Measurements from ENCODE around the gene RHOV. TPM values are rescaled to one million over a fixed set of nuclear protein-coding genes. Genes with fewer than 3 reads are reported as not detected.
"Not testable (repeated sequence)": the region's sequence is repeated elsewhere in the genome, so short reads cannot be mapped to it uniquely, and the experiment has no call there.

The RHOV gene
- total RNA-seq, 1 donor from 2014 or later: not detected

DNA sequence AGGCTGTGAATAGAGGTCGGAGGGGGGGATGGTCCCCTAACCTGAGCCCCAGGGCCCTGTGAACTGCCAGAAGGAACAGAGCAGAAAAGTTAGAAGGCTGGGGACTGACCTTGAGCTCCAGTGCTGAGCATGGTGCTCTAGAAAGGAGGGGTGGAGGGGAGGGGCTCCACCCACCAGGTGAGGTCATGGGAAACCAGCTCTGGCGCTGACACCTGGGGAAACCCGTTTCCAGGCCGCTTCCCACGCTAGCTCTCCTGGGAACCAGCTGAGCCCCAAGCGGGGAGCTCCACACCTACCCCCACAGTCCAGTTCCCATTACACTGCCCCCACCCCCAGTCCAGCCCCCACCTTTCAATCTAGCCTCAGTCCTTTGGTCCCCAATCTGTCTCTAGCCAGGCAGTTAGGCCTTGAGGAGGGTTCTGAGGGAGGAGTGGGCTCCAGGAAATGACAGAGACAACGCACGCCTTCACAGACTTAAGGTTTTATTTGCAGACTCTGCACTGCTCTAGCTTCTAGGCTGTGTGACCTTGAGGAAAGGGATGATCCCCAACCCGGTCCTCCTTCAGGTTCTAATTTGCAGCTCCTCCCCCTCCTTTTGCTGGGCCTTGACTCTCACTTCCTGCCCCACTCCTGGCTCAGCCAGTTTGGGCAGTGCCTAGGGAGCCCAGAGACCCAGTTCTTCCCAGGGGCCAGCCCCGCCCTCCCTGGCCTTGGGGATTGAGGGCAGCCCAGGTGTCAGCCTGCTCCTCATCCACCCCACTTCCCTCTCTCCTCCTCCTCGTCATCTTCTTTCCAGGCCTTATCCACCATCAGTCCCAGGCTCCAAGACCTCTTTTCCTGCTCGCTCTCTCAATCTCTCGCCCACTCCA is 2.1 kb downstream of the RHOV start:
- Histone ChIP-seq H3K4me1 (peaks cover 14% of the 10 kb centered on the region), H3K27ac (replicated peaks) (no peak overlapping the region), H3K9me3 (replicated peaks) (no peaks in the 10 kb centered on the region), H3K27me3 (ENCODE audit: low read depth) (peaks cover 40% of the 10 kb centered on the region), H3K4me3 (no peak overlapping the region), H3K36me3 (no peaks in the 10 kb centered on the region)
- intact Hi-C loops (cut with micrococcal nuclease): no loop called here
- no peak for TF ChIP-seq CTCF (IDR thresholded peaks at IDR 0.05; ENCODE audit: borderline replicate concordance)
- DNase-seq: no peak

GRCh38 chr15:40870716-40871115 is 3.3 kb downstream of the RHOV start:
- TF ChIP-seq CTCF (IDR thresholded peaks at IDR 0.05; ENCODE audit: borderline replicate concordance): no peak
- Histone ChIP-seq H3K4me3 (no peak overlapping the region), H3K9me3 (replicated peaks) (no peaks in the 10 kb centered on the region), H3K36me3 (no peaks in the 10 kb centered on the region), H3K27ac (replicated peaks) (no peak overlapping the region), H3K4me1 (peaks cover 14% of the 10 kb centered on the region), H3K27me3 (ENCODE audit: low read depth) (peaks cover 40% of the 10 kb centered on the region)
- intact Hi-C loops (cut with micrococcal nuclease): no loop called here
- no peak for DNase-seq

GRCh38 chr15:40869686-40870085 is 4.3 kb downstream of the RHOV start:
- no peak for DNase-seq
- Histone ChIP-seq H3K4me3 (no peak overlapping the region), H3K4me1 (peaks cover 14% of the 10 kb centered on the region), H3K36me3 (no peaks in the 10 kb centered on the region), H3K9me3 (replicated peaks) (no peaks in the 10 kb centered on the region), H3K27ac (replicated peaks) (no peak overlapping the region), H3K27me3 (ENCODE audit: low read depth) (peaks cover 47% of the 10 kb centered on the region)
- TF ChIP-seq CTCF (IDR thresholded peaks at IDR 0.05; ENCODE audit: borderline replicate concordance): no peak
- intact Hi-C loops (cut with micrococcal nuclease): no loop called here

GRCh38 chr15:40867199-40867598 is 6.8 kb downstream of the RHOV start:
- H3K36me3 ChIP-seq: no peaks in the 10 kb centered on the region
- no peak overlapping the region for H3K27ac ChIP-seq (replicated peaks)
- H3K27me3 ChIP-seq (ENCODE audit: low read depth): peaks cover 42% of the 10 kb centered on the region
- H3K4me3 ChIP-seq: no peak overlapping the region
- no peaks in the 10 kb centered on the region for H3K4me1 ChIP-seq
- DNase-seq: no peak
- no peaks in the 10 kb centered on the region for H3K9me3 ChIP-seq (replicated peaks)
- intact Hi-C loops (cut with micrococcal nuclease): no loop called here
- no peak for TF ChIP-seq CTCF (IDR thresholded peaks at IDR 0.05; ENCODE audit: borderline replicate concordance)

DNA sequence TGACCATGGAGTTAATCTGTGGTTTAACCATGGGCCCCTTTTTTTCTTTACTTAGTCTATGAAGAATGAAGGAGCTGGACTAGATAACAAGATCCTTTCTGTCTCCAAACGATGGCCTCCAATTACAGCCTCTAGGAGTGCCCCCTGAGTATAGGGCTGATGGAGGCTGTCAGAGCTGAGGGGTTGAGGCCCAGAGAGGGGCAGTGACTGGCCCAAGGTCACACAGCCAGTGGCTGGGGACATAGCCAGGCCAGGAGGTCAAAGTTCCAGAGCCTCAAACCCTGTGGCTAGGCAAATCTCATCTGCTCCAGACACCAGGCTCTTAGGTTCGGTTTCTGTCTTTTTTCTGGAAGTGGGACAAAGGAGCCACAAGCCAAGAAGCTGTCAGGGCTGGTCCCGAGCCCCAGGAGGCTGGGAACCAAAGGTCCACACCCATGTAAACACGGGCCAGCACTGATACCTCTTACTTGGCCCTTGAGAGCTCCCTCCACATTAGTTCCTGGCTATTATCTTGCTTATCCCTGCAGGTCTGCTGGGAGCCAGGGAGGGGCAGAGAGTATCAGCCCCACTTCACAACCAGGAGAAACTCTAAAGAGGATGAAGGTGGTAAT is 10.3 kb downstream of the RHOV start:
- no peak overlapping the region for H3K4me3 ChIP-seq
- no peak overlapping the region for H3K27ac ChIP-seq (replicated peaks)
- TF ChIP-seq CTCF (IDR thresholded peaks at IDR 0.05; ENCODE audit: borderline replicate concordance): no peak
- H3K27me3 ChIP-seq (ENCODE audit: low read depth): peaks cover 47% of the 10 kb centered on the region
- no peaks in the 10 kb centered on the region for H3K36me3 ChIP-seq
- intact Hi-C loops (cut with micrococcal nuclease): no loop called here
- no peaks in the 10 kb centered on the region for H3K9me3 ChIP-seq (replicated peaks)
- no peak for DNase-seq
- H3K4me1 ChIP-seq: no peaks in the 10 kb centered on the region

DNA sequence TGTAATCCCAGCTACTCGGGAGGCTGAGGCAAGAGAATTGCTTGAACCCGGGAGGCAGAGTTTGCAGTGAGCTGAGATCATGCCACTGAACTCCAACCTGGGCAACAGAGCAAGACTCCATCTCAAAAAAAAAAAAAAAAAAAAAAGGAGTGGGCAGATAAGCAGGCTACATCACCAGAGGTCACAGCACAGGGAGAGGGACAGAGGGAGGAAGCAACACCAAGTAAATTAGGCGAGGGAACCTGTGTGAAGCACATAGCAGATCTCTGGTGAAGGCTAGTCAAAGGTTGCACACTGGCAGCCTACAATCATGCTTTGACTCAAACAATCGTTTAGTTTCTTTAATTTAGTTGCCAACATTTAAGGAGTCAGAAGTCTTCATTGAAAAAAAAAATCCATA is 12.9 kb downstream of the RHOV start:
- DNase-seq; intact Hi-C loops (cut with micrococcal nuclease); H3K27ac ChIP-seq (replicated peaks); H3K4me3 ChIP-seq; H3K36me3 ChIP-seq; H3K4me1 ChIP-seq; H3K9me3 ChIP-seq (replicated peaks): not testable (repeated sequence)
- H3K27me3 ChIP-seq (ENCODE audit: low read depth): peaks cover 47% of the 10 kb centered on the region
